Esophagus muscularis mucosa (tissue), 4 donors: ENCODE data around the gene GPR101. TPM values are rescaled to one million over a fixed set of nuclear protein-coding genes. Genes with fewer than 3 reads are reported as not detected.

Experiments used
- DNase-seq: peaks from one replicate; pipeline ENCODE4 v3.0.0-alpha.2; 2017; ENCODE audit errors: extremely low spot score
- H3K27ac ChIP-seq, 4 donors: fragments of 200-600 bp; sonication (generic); replicated peaks in 1 of 4; 1 replicate in 3 of 4; 2 replicates in 1 of 4; pipeline ENCODE4 v1.5.1; 2016 to 2019; ENCODE audit warnings: mild to moderate bottlenecking in 1 of 4
- H3K27me3 ChIP-seq, 4 donors: fragments of 200-600 bp; sonication (generic); one replicate each; pipeline versions ENCODE4 v1.5.1 to v1.6.0; 2016 to 2019
- H3K36me3 ChIP-seq, 4 donors: fragments of 200-600 bp; sonication (generic); one replicate each; pipeline ENCODE4 v1.5.1; 2016 to 2019
- H3K4me1 ChIP-seq, 4 donors: fragments of 200-600 bp; sonication (generic); one replicate each; pipeline ENCODE4 v1.5.1; 2016 to 2019
- H3K4me3 ChIP-seq, 4 donors: fragments of 200-600 bp; sonication (generic); 1 replicate in 2 of 4; 2 replicates in 2 of 4; pipeline ENCODE4 v1.5.1; 2016 to 2019; ENCODE audit warnings: mild to moderate bottlenecking in 4 of 4, moderate library complexity in 1 of 4
- H3K9me3 ChIP-seq, 4 donors: fragments of 200-600 bp; sonication (generic); 1 replicate in 3 of 4; 2 replicates in 1 of 4; pipeline ENCODE4 v1.5.1; 2016 to 2019
- EP300 ChIP-seq: sonication (generic); formaldehyde crosslinking; IDR thresholded peaks from one replicate; pipeline ENCODE4 v1.6.1; 2017; ENCODE audit warnings: antibody characterized with exemption
- POLR2A ChIP-seq: fragments of 450-650 bp; IDR thresholded peaks from one replicate; pipeline ENCODE4 v1.6.1; 2017; ENCODE audit warnings: antibody characterized with exemption, moderate library complexity, mild to moderate bottlenecking, low read depth
- POLR2AphosphoS5 ChIP-seq, 2 donors: sonication (generic); formaldehyde crosslinking; IDR thresholded peaks; one replicate each; pipeline ENCODE4 v1.6.1; 2017; ENCODE audit warnings: antibody characterized with exemption in 2 of 2
- WGBS: methylation state at CpG from one replicate; pipeline ENCODE4 v1.1.5; 2018; 5-methylcytosine and 5-hydroxymethylcytosine counted together
- intact Hi-C: fragments of 100-400 bp; cut with DNase I; formaldehyde crosslinking; loops from one replicate; pipeline ENCODE4 v1.15.1; 2023
- total RNA-seq, 4 donors: library from RNA; depleted of rRNA; stranded (reverse); fragments of >200 nt; gene quantifications; one replicate each; pipeline versions ENCODE4 v1.1.0 to v1.2.1, GENCODE V29; 2016
- TF ChIP-seq, protein P1 (sequence below), 3 experiments: fragments of 200-600 bp in 2 of 3; fragments of 450-650 bp in 1 of 3; sonication (generic) in 2 of 3; IDR thresholded peaks; one replicate each; pipeline ENCODE4 v1.5.1; 2017 to 2019; ENCODE audit warnings: antibody characterized with exemption in 3 of 3, mild to moderate bottlenecking in 2 of 3, moderate library complexity in 1 of 3

GPR101 gene
- total RNA-seq, 4 donors from 2014 or later: not detected

DNA sequence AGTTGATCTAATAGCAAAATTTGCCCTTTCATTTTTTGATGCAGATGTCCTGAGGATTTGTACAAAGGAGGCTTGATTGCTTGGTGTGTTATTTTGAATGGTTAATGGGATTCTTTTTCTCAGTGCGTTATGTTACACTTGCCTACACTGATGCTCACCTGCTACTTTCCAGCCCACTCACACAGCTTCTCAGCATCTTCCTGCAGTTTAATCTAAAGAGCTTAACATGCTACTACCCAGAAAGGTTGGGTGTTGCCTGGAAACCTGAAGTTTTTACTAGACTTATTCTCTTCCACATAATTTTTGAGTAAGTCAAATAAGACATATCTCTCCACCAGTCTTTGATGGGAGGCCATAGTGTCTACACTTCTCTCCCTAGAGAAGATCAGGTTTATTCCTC, 9.9 kb upstream of the GPR101 start:
- Histone ChIP-seq H3K27me3 (no peaks in the 10 kb centered on the region), H3K9me3 (no peaks in the 10 kb centered on the region), H3K4me3 (no peak overlapping the region), H3K27ac (no peak overlapping the region), H3K36me3 (no peaks in the 10 kb centered on the region), H3K4me1 (no peaks in the 10 kb centered on the region)
- 74% methylated on average over 1 of the region's 1 CpG for WGBS
- DNase-seq: no peak
- TF ChIP-seq POLR2AphosphoS5 (IDR thresholded peaks at IDR 0.05): no peak
- TF ChIP-seq, protein P1, sequence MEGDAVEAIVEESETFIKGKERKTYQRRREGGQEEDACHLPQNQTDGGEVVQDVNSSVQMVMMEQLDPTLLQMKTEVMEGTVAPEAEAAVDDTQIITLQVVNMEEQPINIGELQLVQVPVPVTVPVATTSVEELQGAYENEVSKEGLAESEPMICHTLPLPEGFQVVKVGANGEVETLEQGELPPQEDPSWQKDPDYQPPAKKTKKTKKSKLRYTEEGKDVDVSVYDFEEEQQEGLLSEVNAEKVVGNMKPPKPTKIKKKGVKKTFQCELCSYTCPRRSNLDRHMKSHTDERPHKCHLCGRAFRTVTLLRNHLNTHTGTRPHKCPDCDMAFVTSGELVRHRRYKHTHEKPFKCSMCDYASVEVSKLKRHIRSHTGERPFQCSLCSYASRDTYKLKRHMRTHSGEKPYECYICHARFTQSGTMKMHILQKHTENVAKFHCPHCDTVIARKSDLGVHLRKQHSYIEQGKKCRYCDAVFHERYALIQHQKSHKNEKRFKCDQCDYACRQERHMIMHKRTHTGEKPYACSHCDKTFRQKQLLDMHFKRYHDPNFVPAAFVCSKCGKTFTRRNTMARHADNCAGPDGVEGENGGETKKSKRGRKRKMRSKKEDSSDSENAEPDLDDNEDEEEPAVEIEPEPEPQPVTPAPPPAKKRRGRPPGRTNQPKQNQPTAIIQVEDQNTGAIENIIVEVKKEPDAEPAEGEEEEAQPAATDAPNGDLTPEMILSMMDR (IDR thresholded peaks at IDR 0.05): no peak
- no peak for TF ChIP-seq EP300
- no peak for TF ChIP-seq POLR2A
- intact Hi-C loops: loop anchor here (10.0 kb wide), 1 partner anchor 89 kb away; no protein-coding TSS in a partner anchor

DNA sequence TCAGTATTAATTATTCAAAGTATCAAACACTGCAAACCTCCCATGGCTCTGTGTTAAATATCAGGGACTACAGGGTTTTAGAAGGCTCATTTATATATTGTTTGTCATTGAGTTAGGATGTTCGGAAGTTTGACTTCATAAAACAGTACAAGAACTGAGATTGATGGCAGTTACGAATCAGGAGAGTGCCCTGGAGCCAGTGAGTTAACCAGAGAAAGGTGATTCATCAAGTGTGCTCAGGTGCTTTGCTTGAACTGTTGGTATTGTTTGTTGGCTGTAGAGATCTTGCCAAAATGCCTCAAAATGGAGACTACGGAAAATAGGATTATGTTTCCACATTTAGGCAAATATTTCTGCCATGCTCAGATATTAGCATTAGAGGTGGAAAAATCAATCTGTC, 7.5 kb upstream of the GPR101 start:
- H3K27ac ChIP-seq: no peak overlapping the region
- no peaks in the 10 kb centered on the region for H3K27me3 ChIP-seq
- no peaks in the 10 kb centered on the region for H3K4me1 ChIP-seq
- TF ChIP-seq, protein P1 (IDR thresholded peaks at IDR 0.05): no peak
- 73% methylated on average over 3 of the region's 3 CpGs for WGBS
- no peak for DNase-seq
- no peak overlapping the region for H3K4me3 ChIP-seq
- no peaks in the 10 kb centered on the region for H3K9me3 ChIP-seq
- intact Hi-C loops: loop anchor here (10.0 kb wide), 1 partner anchor 87 kb away; no protein-coding TSS in a partner anchor
- no peaks in the 10 kb centered on the region for H3K36me3 ChIP-seq

DNA sequence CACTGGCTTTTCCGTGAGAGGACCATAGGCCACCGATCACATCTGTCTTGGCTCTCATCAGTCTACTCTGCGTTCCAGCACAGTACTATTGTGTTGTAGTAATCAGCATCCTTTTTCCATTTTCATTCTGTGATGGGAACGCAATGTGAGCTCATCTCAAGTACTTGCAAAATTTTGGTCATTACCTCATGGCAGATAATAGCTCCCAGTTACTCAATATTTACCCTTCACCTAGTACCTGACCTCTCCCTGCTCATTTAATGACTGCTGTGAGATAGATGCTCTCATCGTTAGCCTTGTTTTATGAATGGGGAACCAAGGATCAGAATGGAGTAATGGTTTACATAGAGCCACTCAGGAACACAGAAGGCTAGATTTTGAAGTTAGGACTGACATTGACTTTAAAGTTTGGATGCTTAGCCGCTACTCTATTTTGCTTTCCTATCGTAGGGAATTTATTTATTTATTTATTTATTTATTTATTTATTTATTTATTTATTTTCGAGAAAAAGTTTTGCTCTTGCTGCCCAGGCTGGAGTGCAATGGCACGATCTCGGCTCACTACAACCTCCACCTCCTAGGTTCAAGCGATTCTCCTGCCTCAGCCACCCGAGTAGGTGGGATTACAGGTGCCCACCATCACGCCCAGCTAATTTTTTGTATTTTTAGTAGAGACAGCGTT, 6.5 kb upstream of the GPR101 start:
- intact Hi-C loops: loop anchor here (10.0 kb wide), 1 partner anchor 85 kb away; no protein-coding TSS in a partner anchor
- no peak for DNase-seq
- H3K27me3 ChIP-seq: peaks cover 0 to 3% (median 0%) of the 10 kb centered on the region in 4 donors
- no peak overlapping the region for H3K4me3 ChIP-seq
- TF ChIP-seq, protein P1 (IDR thresholded peaks at IDR 0.05): no peak
- no peak for TF ChIP-seq POLR2AphosphoS5 (IDR thresholded peaks at IDR 0.05)
- no peak for TF ChIP-seq EP300
- TF ChIP-seq POLR2A: no peak
- H3K4me1 ChIP-seq: no peaks in the 10 kb centered on the region
- no peaks in the 10 kb centered on the region for H3K36me3 ChIP-seq
- no peak overlapping the region for H3K27ac ChIP-seq
- 81% methylated on average over 14 of the region's 14 CpGs for WGBS
- no peaks in the 10 kb centered on the region for H3K9me3 ChIP-seq

DNA sequence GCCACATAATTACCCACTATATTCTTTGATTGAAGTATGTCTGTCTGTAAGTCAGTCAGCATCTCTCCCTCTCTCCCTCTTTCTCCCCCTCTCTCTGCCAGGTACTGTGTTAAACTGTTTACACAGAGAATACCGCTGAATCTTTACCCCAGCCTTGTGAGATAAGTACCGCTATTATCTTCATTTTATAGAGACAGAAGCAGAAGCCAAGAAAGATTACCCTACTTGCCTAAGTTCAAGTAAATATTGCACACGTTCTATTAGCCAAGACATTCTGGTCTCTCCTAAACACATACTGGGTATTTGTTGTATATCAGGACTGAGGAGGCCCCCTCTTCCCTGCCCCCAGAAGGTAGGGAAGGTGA, 695 bp upstream of the GPR101 start:
- WGBS: 37% methylated on average over 3 of the region's 3 CpGs
- TF ChIP-seq POLR2AphosphoS5 (IDR thresholded peaks at IDR 0.05): no peak
- no peak for TF ChIP-seq EP300
- TF ChIP-seq, protein P1 (IDR thresholded peaks at IDR 0.05): no peak

More for the DNA sequence above, 695 bp upstream of the GPR101 start:
- no peak overlapping the region for H3K27ac ChIP-seq
- no peak for DNase-seq
- H3K9me3 ChIP-seq: no peaks in the 10 kb centered on the region
- H3K4me1 ChIP-seq: peaks cover 0 to 32% (median 29%) of the 10 kb centered on the region in 4 donors
- peaks cover 0 to 55% (median 15%) of the 10 kb centered on the region in 4 donors for H3K27me3 ChIP-seq
- H3K36me3 ChIP-seq: no peaks in the 10 kb centered on the region
- intact Hi-C loops: no loop called here
- no peak overlapping the region for H3K4me3 ChIP-seq
